GM18907 (cell line): ENCODE measurements around the gene TNFSF13.

Experiments used
- ATAC-seq: cut with Tn5 transposase; IDR thresholded peaks from one replicate; pipeline ENCODE4 v1.9.1; 2021; ENCODE audit warnings: mild to moderate bottlenecking, moderate library complexity; ENCODE audit not compliant: unreplicated experiment

TNFSF13 gene

GRCh38 chr17:7573324-7574080 is 15.0 kb downstream of the TNFSF13 start:
- peak; percentile 26 for ATAC-seq

GRCh38 chr17:7574176-7574953 is 15.8 kb downstream of the TNFSF13 start:
- ATAC-seq = no peak

GRCh38 chr17:7575481-7575883 is 16.9 kb downstream of the TNFSF13 start:
- no peak for ATAC-seq

- ATAC-seq = no peak
These were observed 17.4 kb downstream of the TNFSF13 start for GRCh38 chr17:7575959-7576358.

- ATAC-seq = no peak
These were observed 17.9 kb downstream of the TNFSF13 start for GRCh38 chr17:7576432-7576937.

GRCh38 chr17:7577327-7578199 is 19.0 kb downstream of the TNFSF13 start:
- ATAC-seq = no peak

- ATAC-seq = peak; percentile 33
These were observed 20.7 kb downstream of the TNFSF13 start, which contains the start of gene CD68 for GRCh38 chr17:7579001-7579833. Gene CD68, plus strand, starts transcription at chr17:7579638. Its CDS starts 40 bp downstream, at chr17:7579678.

GRCh38 chr17:7579834-7580603 is 21.5 kb downstream of the TNFSF13 start:
- ATAC-seq = no peak

- ATAC-seq = no peak
These were observed 22.3 kb downstream of the TNFSF13 start for GRCh38 chr17:7580604-7581575.

GRCh38 chr17:7582396-7583252 is 24.1 kb downstream of the TNFSF13 start:
- ATAC-seq = no peak

GRCh38 chr17:7583253-7584109 is 24.9 kb downstream of the TNFSF13 start, which contains the start of gene MPDU1:
Gene MPDU1, plus strand, starts transcription at chr17:7583852. Its CDS starts 11 bp downstream, at chr17:7583863.
- peak; percentile 68 for ATAC-seq

GRCh38 chr17:7586673-7587419 is 28.3 kb downstream of the TNFSF13 start:
- no peak for ATAC-seq

GRCh38 chr17:7587420-7588151 is 29.0 kb downstream of the TNFSF13 start:
- no peak for ATAC-seq

GRCh38 chr17:7588553-7589203 is 30.1 kb downstream of the TNFSF13 start:
- no peak for ATAC-seq
